Activated CD4-positive, alpha-beta T cell treated with anti-CD3 and anti-CD28 coated beads, Interleukin-2, amount 50 U/mL, for 4 hours (primary cell): ENCODE data around the gene RPL27.
"Not testable (repeated sequence)": the region's sequence is repeated elsewhere in the genome, so short reads cannot be mapped to it uniquely, and the experiment has no call there.

Source experiments
- DNase-seq, 2 experiments: peaks; one replicate each; pipeline ENCODE4 v3.0.0-alpha.2; 2020

Gene RPL27

DNA sequence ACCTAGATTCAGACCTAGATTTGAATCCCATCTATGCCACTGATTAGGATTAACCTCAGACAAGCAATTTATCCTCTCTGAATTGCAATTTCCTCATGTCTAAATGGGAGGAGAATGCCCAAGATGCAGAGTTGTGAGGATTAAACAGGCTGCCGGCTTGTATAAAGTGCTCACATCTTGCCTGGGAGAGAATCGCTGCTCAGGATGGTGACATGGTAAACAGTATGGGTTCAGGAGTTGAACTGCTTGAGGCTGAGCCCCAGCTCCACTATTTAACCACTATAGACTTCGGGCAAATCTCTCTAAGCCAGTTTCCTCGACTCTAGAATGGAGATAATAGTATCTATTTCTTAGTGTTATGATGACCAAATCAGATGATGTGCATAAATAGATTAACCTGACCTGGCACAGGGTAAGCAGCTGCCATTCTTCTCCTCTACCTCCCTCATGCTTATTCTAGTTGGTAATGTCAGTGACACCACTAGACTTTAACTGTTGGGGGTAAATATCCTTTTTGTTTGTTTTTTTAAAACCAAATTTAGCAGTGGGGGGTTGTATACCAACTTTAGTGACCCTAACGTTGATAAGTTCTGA, 732 bp upstream of the RPL27 start:
- no peak for DNase-seq

DNA sequence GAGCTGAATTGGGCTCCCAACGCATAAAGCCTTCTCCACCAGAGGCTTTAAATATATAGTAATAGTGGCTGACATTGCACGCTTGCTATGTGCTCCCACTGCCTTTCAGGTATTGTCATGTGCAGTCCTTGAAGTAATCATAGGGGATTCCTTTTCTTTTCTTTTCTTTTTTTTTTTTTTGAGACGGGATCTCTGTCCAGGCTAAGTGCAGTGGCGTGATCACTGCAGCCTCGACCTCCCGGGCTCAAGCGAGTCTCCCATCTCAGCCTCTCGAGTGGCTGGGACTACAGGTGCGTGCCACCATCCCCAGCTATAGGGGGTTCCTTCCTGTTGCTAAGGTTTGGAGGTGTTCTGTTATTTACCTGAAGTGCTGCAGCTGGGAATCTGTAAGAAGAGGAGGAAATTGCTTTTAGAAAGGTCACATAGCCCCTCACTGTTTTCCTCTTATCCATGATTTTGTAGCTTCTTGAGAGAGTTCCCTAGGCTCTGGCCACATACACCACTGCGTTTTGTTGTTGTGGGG, 845 bp downstream of the RPL27 start:
- DNase-seq: no peak

DNA sequence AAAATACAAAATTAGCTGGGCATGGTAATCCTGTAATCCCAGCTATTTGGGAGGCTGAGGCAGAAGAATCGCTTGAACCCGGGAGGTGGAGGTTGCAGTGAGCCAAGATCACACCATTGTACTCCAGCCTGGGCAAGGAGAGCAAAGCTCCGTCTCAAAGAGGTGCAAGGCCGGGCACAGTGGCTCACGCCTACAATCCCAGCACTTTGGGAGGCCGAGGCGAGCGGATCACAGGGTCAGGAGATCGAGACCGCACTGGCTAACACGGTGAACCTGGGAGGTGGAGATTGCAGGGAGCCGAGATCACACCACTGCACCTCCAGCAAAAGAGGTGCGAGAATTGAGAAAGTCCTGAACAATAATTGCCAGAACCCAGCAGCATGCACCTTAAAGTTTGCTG, 2.7 kb downstream of the RPL27 start:
- DNase-seq: not testable (repeated sequence)

DNA sequence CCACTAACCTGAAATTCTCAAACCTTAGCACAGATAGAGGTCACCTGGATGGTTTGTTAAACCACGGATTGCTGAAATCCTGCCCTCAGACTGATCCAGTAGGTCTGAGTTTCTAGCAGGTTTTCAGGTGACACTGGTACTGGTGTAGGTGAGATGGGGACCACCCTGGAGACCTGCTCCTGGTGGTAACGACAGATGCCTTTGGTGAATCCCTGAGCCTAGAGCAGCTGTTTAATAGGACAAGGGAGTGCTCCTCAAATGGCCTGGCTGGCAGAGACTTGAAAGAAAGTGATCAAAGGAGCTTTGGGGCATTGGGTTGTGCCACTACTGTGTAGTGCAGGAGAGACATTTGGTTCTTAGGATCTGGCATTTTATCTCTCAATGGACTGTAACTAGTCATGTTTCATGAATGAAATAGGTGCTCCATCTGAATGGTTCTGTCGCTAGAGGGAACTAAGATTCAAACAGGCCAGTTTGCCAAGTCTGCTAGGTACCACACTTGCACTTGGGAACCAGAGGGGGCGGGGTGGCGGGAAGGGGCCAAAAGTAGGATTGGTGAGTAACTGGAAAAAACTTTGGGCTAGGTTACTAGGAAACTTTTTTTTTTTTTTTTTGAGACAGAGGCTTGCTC, 5.4 kb downstream of the RPL27 start:
- DNase-seq: no peak

DNA sequence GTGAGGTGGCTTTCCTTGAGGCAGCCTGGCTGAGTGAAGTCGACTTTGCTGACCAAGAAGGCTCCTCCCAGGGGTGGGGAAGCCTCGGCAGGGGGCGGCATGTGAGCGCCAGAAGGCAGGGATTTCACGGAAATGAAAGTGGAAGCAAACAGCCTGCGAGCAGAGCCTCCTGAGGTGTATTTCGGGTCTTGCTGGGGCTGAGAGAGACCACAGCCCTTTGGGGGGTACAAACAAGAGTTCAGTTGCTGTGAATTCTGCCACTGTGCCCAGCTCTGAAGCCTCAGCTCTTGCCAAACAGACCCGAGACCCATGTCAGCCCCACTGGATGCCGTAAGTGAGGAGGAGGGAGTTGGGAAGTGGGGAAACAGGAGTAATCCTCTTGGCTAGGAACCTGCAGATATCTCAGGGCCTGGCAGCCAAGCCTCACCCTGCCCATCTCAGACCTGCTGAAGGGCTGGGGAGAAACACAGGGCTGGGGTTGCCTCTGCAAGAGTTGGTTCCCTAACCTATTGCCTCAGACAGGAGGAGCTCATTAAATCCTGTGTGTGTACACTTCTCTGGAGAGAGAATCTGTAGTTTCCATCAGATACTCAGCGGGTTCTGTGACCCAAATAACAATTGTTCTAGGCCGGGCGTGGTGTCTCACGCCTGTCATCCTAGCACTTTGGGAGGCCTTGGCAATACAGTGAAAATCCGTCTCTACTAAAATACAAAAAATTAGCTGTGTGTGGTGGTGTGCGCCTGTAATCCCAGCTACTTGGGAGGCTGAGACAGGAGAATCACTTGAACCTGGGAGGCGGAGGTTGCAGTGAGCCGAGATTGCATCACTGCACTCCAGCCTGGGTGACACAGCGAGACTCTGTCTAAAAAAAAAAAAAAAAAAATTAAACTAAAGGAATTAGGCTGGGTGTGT, 8.7 kb downstream of the RPL27 start, which contains the start of gene IFI35:
TSS of gene IFI35 (plus strand) at position 146 of the 913 bp plus-strand sequence. CDS start at position 310, 164 bp downstream.
- DNase-seq: peak; percentile 84 to 85

DNA sequence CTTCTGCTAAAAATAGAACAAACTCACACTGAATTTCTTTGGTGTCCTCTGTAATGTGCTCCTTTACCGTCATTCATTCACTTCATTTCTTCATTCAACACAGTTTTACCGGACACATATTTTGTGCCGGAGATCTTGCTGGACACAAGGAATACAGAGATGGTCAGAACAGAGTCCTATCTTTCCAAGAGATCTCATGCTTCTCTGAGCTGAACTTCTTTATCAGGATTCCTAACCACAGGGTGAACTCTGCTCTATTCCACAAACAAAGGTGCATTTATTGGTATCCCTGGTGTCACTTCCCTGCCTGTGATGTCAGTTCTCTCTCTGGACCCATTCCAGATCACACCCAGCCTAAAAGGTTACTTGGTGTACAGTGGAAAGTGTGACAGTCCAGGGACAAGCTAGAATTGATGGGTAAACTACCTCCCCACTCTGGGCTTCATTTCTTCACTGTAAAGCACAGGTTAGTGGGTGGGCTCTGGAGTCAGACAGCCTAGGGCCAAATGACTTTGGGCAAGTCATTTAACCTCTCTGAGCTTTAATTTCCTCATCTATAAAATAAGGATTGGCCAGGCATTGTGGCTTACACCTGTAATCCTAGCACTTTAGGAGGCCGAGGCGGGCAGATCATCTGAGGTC, 12.6 kb downstream of the RPL27 start:
- no peak for DNase-seq

DNA sequence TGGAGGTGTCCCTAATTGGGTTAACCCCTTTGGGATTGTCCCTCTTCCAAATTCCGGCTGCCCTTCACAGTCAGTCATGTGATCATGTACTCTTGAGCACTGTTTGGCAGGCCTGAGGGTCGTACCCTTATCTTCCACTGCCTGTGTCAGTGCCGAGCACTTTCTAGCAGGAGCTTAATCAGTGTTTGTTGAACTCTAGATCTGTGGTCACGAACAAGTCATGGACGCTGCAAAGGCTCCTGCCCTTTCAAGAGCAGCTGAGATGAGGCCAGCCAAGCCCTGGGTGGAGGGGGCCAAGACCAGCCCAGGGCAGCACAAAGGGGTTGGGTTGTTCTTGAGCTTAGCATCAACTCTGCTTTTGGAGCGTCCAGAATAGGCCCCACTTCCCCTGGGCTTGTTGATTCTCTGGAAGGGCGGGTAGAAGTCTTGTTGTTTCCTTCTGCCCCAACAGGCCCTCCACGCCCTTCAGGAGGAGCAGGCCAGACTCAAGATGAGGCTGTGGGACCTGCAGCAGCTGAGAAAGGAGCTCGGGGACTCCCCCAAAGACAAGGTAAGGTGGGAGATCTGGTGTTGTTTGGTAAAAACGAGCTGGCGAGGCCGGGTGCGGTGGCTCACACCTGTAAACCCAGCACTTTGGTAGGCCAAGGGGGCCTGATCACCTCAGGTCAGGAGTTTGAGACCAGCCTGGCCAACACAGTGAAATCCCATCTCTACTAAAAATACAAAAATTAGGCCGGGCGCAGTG, 13.7 kb downstream of the RPL27 start:
- DNase-seq: no peak

DNA sequence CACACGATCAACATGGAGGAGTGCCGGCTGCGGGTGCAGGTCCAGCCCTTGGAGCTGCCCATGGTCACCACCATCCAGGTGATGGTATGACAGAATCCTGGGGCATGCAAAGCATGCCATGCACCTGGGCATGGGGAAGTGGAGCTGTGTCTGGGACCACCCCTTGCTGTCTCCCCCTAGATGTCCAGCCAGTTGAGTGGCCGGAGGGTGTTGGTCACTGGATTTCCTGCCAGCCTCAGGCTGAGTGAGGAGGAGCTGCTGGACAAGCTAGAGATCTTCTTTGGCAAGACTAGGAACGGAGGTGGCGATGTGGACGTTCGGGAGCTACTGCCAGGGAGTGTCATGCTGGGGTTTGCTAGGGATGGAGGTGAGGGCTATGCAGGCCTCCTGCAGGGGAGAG, 15.1 kb downstream of the RPL27 start:
- no peak for DNase-seq

DNA sequence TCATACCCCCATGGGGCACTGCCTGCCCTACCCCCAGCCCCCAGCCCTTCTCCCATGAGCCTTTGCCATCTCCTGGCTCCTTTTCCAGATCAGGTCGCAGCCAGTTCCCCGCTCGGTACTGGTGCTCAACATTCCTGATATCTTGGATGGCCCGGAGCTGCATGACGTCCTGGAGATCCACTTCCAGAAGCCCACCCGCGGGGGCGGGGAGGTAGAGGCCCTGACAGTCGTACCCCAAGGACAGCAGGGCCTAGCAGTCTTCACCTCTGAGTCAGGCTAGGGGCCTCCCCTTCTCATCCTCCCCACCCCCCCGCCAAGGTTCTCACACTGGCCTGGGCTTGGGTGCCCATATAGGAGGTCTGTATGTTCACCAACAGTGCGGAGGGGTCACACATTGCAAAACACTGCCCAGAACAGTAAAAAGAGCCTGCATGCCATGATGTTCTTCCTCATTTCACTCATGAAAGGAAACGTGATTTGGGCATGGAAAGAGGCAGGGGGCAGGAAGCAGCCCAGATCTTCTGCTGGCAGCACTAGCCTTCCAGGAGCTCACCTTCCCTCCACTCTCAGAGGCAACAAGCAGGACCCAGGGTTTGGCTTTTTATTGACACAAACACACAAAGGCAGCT, 15.9 kb downstream of the RPL27 start:
- DNase-seq: no peak

DNA sequence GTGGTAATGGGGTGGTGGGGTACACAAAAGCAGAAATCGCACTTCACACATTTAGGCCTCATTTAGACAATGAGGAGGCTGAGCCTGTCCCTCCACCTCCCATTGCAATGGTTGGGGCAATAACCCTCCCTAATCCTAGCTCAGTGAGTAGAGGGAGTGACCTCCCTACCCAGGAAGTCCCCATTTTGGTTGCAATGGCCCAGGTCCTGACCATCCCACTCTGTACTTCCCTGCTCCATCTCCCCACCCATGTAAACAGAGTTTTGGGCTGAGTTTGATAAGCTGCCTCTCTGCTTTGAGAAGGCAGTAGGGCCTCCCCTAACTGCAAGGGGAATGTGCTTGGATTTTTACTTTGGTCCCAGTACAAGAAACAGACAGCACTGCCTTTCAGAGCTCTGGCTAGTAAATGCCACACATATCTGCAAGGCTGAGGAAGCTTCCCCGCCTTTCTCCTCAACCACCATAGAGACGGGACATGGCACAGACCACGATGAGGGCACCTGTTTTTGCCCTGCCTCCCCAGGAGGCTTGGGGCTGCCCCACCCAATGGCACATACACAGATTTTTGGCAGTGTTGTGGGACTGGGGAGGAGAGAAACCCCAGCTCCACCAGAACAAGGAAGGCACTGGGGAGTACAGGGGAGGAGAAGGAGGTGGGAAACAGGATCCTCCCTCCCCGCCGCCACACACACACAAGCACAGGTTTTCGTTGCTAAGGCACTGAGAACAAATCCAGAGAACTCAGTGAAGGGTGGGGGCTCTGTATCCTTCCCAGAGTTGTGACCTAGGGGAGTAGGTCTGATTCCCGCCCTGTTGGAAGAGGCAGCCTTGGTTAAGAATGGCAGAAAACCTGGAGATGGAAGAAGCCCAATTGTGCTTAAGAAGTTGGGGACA, 16.7 kb downstream of the RPL27 start:
- no peak for DNase-seq

DNA sequence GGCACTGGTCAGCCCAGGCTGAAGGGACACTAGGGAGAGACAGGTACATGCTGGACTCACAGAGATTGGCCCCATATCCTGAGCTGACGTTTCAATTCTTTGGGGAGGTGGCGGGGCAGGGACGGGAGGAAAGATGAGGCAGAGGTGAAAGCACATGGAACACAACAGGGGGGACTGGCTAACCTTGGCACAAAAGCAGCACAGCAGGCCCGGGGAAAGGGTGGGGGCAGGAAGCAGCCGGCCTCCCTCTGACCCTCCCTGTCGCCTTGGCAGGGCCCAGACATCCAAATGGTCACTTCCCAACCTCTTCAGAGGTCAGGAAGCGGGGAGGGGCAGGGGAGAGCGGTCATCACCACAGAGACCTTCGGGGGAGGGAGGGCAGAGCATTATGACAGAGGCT, 17.4 kb downstream of the RPL27 start:
- no peak for DNase-seq

DNA sequence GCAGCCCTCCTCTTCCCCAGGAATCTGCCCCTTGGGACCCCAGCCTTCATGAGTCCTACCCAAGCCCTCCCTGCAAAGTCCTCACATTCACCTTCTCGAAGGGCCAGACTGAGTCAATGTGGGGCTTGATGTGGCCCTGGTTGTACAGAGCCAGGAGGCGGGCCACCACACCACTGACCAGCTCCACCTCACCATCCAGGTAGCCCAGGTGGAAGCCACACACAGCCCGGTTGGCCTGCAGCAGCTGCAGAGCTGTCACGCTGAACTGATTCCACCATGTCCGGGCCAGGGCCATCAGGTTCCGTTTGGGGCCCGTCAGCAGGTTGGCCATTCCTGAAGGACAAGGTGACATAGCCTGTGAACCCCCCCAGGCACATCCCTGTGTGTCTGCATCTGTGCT, 18.0 kb downstream of the RPL27 start:
- no peak for DNase-seq

DNA sequence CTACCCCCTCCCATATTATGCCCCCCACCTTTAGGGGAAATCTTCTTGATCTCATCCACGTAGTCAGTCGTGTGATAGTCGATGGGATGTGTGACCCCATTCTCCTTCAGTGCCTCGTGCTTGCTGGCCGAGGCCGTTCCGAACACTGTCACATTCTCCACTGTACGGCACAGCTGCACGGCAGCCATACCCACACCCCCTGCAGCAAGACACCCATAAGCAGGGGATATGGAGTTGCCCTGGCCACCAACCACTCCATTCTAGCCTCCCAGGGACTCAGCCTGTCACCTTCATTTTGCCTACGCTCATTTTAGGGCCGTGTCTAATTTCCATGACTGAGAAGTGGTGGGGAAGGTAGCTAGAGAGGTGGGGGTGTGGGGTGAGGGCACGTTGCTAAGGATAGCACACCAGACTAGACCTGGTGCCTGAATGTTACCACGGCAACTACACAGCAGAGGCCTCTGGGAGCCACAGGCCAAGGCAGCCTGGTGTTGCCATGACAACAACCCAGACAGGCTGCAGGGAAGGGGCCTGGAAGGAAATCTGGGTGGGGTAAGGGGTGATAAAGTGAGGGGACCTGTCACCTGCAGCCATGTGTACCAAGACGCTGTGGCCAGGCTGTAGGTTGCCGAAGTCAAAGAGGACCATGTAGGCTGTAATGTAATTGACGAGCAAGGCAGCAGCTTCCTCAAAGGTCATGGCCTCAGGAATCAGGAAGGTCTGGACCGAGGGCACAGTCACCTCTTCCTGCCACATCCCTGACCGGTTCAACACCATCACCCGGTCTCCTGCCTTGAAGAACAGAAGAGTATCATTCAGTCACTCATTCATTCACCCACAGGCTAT, 20.0 kb downstream of the RPL27 start:
- DNase-seq: no peak

DNA sequence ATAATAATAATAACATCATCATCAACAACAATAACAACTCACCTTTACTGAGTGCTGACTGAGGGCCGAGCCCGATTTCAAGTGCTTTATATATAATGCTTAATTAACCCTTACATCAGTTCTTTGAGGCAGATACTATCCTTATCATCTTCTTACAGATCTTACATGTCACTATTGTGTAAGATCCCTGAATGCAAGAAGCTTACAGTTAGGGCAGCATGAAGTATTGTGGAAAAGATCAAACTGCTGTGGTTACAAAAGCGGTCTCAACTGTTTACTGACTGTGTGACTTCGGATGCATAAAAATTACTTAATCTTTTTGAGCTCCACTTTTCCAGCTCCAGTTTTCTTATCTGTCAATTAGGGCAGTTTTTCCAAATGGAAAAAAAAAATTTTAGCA, 20.7 kb downstream of the RPL27 start:
- no peak for DNase-seq

DNA sequence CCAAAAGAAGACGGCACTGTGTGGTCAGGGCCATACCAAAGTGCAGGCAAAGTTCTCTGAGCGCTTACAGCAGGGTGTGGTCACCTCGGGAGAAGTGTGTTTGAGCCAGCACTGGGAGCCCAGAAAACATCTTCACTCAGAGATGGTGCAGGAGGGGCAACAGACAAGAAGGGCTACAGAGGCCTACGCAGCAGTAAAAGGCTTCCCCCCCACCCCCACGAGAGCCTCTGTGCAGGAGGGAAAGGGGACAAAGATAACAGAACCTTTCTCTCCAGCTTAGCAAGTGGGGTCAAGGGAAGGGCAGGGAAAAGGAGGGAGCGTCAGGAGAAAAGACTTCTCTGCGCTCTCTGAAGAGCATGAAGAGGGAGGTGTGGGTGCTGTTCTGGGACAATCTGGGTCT, 21.2 kb downstream of the RPL27 start:
- no peak for DNase-seq

DNA sequence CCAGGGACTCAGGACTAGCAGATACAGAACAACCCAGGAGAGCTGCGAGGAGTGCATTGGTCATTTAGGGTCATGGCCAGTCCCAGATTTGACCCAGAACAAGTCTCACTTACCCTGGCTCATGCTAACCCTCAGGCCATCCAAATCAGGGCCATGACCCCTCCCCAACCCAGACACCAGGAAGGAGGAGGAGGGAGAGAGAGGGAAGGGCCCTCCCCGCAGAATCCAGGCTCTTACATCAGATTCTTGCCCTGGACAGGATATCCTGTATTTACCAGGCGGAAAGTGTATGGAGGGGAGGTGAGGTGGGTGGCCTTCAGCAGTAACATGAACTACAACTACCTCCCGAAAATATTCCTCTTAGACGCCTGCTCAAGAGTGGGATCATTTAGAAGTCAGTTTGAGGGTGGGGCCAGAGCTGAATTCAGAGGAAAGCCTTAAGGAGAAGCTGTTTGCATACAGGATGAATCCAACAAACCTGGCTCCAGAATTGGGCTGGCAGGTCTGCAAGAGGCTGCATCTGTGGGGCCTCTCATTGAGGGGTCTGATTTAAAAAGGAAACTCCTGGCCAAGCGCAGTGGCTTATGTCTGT, 21.9 kb downstream of the RPL27 start:
- no peak for DNase-seq

DNA sequence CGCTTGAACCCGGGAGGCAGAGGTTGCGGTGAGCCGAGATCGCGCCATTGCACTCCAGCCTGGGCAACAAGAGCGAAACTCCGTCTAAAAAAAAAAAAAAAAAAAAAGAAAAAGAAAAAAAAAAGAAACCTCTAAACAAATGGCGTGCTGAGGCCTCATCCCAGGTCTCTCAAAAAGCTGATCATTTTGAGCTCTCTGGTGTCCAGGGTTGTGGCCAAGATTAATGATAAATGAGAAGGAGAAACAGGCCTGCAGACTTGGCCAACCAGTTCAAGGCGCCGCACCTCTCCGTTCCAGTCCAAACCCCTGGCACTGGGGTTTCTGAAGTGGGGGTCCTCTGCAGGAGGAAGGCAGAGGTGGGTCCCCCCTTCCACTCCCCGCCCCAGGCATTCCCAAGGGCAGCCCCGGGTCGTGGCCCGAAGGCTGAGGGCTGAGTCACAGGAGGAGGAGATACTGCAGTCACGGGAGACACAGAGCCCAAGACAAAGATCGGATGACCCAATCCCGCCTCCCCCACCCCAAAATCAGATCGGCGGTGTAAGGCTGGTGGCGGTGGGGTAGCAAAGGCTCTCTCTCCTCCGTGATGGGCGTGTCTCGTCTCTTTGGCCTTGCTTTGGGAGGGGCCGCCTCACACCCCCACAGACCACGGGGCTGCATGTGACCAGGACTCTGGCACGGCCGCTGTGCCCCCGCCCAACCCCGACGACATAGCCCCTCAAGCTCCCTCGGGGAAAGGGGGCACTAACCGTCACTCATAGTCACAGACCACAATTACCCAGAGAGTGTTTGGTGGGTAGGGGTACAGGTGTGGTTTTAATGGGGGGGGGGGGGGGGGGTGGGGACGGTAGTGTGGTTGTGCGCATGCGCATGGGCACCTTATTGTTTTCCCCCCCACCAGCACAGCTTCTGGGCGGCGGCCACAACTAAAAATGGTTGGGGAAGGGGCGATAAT, 22.8 kb downstream of the RPL27 start:
- DNase-seq: peak in 1 of 2 experiments; percentile 15
